Measurements from ENCODE around the gene ACP2.

Gene ACP2

GRCh38 chr11:47284151-47284550 is 35.5 kb upstream of the ACP2 start:
- no peak overlapping the region for H3K4me3 ChIP-seq (ENCODE audit: low read length)
- DNase-seq (ENCODE audit: low read depth), result no peak
- TF ChIP-seq, protein P1, sequence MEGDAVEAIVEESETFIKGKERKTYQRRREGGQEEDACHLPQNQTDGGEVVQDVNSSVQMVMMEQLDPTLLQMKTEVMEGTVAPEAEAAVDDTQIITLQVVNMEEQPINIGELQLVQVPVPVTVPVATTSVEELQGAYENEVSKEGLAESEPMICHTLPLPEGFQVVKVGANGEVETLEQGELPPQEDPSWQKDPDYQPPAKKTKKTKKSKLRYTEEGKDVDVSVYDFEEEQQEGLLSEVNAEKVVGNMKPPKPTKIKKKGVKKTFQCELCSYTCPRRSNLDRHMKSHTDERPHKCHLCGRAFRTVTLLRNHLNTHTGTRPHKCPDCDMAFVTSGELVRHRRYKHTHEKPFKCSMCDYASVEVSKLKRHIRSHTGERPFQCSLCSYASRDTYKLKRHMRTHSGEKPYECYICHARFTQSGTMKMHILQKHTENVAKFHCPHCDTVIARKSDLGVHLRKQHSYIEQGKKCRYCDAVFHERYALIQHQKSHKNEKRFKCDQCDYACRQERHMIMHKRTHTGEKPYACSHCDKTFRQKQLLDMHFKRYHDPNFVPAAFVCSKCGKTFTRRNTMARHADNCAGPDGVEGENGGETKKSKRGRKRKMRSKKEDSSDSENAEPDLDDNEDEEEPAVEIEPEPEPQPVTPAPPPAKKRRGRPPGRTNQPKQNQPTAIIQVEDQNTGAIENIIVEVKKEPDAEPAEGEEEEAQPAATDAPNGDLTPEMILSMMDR (conservative IDR thresholded peaks at IDR 0.05; ENCODE audit: low read depth, low read length), result no peak

DNA sequence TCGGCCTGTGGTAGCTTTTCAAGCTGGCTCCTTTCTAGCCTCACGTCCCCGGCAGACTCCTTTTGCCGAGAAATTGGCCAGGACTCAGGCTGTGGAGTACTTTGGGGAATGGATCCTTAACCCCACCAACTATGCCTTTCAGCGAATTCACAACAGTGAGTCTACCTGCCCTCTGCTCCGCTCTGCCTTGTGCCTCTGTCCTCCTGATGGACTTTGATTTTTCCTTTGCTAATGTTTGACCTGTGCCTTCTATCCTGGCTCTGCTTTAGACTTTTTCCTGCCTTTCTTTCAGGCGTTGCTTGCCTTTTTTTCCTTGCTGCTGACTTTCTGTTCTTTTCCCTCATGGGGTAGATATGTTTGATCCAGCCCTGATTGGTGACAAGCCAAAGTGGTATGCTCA is 33.8 kb upstream of the ACP2 start:
- DNase-seq (ENCODE audit: low read depth), result no peak
- TF ChIP-seq, protein P1 (conservative IDR thresholded peaks at IDR 0.05; ENCODE audit: low read depth, low read length), result no peak

DNA sequence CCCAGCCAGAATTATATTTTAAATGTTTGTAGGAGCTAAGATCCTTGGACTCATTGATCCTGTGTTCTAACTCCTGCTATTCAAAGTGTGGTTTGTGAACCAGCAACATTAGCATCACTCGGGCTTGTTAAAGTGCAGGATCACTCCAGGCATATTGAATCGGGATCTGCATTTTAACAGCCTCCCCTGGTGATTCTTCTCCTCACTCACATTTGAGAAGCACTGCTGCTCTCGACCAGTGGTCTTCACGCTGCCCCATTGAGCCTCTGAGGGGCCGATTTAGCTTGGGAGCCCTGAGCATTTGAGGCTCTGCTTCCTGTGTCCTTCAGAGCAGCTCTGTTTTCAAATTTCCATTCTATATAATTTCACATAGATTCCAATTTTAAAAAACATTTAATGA is 32.2 kb upstream of the ACP2 start:
- no peak for DNase-seq (ENCODE audit: low read depth)
- no peak overlapping the region for H3K4me3 ChIP-seq (ENCODE audit: low read length)
- TF ChIP-seq, protein P1 (conservative IDR thresholded peaks at IDR 0.05; ENCODE audit: low read depth, low read length), result no peak

More for the DNA sequence above, 33.8 kb upstream of the ACP2 start:
- no peak overlapping the region for H3K4me3 ChIP-seq (ENCODE audit: low read length)

DNA sequence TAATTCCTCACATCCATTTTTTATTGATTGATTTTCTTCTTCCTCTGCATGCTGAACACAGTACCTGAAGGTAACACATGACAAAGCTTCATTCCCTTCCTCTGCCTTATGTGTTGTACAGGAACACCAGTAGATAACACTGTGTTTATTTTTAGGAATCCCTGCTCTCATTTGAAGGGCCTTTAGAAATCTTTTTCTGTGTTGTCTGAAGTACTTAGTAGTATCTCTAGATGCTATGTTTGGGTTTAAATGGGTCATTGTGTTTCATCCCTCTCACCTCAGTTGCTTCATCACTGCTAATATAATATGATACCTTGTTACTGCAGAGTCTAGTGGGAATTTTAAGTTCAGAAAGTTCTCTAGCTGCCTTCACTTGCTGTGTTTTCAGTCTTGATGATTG is 31.5 kb upstream of the ACP2 start:
- no peak overlapping the region for H3K4me3 ChIP-seq (ENCODE audit: low read length)
- TF ChIP-seq, protein P1 (conservative IDR thresholded peaks at IDR 0.05; ENCODE audit: low read depth, low read length), result no peak
- DNase-seq (ENCODE audit: low read depth), result no peak

DNA sequence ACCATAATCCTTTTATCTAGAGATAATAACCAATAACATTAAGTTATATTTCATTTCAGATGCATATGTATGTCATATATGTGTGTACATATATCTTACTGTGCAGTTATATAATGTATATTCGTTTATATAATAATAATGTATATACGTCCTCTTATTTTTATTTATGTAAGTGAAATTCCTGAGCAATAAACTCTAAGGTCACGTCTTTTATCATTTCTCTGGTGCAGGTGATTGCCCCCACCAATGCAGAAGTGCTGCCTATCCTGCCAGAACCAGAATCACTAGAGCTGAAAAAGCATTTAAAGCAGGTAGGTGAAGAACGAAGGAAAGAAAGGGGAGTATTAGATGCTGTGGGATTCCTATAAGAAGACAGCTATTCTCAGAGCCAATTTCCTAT is 30.2 kb upstream of the ACP2 start:
- no peak overlapping the region for H3K4me3 ChIP-seq (ENCODE audit: low read length)
- TF ChIP-seq, protein P1 (conservative IDR thresholded peaks at IDR 0.05; ENCODE audit: low read depth, low read length), result no peak
- no peak for DNase-seq (ENCODE audit: low read depth)

DNA sequence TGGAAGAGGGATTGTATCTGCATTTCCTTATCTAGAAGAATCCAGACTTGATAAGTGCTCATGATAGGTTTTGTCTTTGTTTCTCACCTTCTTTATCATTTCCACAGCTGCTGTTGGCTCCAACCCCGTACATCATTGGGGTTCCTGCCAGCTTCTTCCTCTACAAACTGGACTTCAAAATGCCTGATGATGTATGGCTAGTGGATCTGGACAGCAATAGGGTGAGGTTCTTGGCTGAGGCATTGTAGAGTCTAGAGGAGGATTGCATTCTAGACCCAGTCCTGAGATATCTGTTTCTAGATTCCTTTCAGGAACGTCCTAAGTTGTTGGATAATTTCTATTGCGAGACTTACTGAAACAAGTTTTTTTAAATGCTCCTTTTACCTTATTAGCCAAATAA is 29.4 kb upstream of the ACP2 start:
- no peak for DNase-seq (ENCODE audit: low read depth)
- no peak overlapping the region for H3K4me3 ChIP-seq (ENCODE audit: low read length)
- TF ChIP-seq, protein P1 (conservative IDR thresholded peaks at IDR 0.05; ENCODE audit: low read depth, low read length), result no peak

DNA sequence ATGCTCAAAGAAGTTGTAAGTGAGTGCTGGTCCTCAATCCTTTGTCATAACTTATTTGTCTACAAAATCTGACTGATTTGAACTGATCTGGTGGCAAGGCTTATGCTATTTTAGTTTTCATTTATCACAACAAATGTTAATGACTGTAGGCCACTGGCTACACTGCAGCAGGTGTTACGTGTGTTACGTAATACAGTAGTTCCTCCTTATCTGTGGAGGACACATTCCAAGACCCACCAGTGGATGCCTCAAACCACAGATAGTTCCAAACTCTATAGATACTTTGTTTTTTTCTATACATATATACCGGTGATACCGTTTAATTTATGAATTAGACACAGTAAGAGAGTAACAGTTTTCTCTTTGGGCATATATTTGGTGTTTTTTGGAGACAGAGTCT is 28.3 kb upstream of the ACP2 start:
- no peak for DNase-seq (ENCODE audit: low read depth)
- TF ChIP-seq, protein P1 (conservative IDR thresholded peaks at IDR 0.05; ENCODE audit: low read depth, low read length), result no peak
- H3K4me3 ChIP-seq (ENCODE audit: low read length), result no peak overlapping the region

Measured in retinal pigment epithelial cell (primary cell).